Cardiac muscle cell (in vitro differentiated cells and primary cell): ENCODE results near the gene TMED3. TPM values are rescaled to one million over a fixed set of nuclear protein-coding genes. Genes with fewer than 3 reads are reported as not detected.

Source experiments
- DNase-seq, 2 donors: peaks; one replicate each; pipeline versions ENCODE4 v3.0.0 to v3.0.0-alpha.2; 2010 to 2017; ENCODE audit warnings: low read depth in 1 of 2, low spot score in 1 of 2
- H3K27ac ChIP-seq: fragments of 200-600 bp; sonication (generic); 2 replicates; pipeline ENCODE4 v1.5.1; 2016
- H3K27me3 ChIP-seq: fragments of 200-600 bp; sonication (generic); 2 replicates; pipeline ENCODE4 v1.6.0; 2016; ENCODE audit warnings: control low read depth
- H3K36me3 ChIP-seq: fragments of 200-600 bp; sonication (generic); 2 replicates; pipeline ENCODE4 v1.5.1; 2016; ENCODE audit warnings: control low read depth
- H3K4me1 ChIP-seq: fragments of 200-600 bp; sonication (generic); 2 replicates; pipeline ENCODE4 v1.8.1; 2017; ENCODE audit warnings: low read depth, mild to moderate bottlenecking, mixed run types
- H3K4me3 ChIP-seq: fragments of 200-600 bp; sonication (generic); 2 replicates; pipeline ENCODE4 v1.5.1; 2016; ENCODE audit warnings: mild to moderate bottlenecking
- H3K9me3 ChIP-seq: fragments of 200-600 bp; sonication (generic); 2 replicates; pipeline ENCODE4 v1.5.1; 2017; ENCODE audit warnings: low read depth, mild to moderate bottlenecking, control low read depth
- polyA plus RNA-seq: library from polyadenylated mRNA; unstranded; fragments of >200 nt; fragmentation: Nextera tagmentation; extraction: Ambion mirVana; gene quantifications from 2 replicates; pipeline ENCODE4 v1.2.1, GENCODE V29; 2016
- total RNA-seq: library from RNA; depleted of rRNA; stranded (reverse); fragments of >200 nt; gene quantifications from 2 replicates; pipeline ENCODE4 v1.2.3, GENCODE V29; 2016
- TF ChIP-seq, protein P1 (sequence below): IDR thresholded peaks from 2 replicates; pipeline ENCODE4 v1.5.1; 2012; ENCODE audit warnings: low read depth, mild to moderate bottlenecking, low read length

Gene TMED3
- total and polyA plus RNA-seq, 2 experiments from 2014 or later: 74.3 to 74.6 TPM

DNA sequence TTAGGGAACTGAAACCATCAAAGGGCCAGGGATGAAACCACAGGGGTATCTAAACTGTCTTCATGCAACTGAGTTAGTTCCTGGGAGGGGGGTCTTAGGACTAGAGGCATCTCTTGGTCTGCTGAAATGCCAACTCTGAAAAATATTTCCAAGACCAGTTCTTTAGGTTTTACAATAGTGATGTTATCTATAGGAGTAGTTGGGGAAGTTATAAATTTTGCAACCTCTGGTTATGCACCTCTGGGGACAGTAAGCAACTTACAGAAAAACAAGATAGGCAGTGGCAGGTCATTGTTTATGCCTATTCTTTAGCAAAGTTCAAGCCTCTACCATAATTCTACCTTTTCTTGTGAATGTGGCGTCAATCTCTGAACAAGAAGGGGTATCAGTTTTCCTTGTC is 60.7 kb downstream of the TMED3 start:
- Histone ChIP-seq H3K9me3 (no peaks in the 10 kb centered on the region), H3K4me3 (no peak overlapping the region)
- TF ChIP-seq, protein P1, sequence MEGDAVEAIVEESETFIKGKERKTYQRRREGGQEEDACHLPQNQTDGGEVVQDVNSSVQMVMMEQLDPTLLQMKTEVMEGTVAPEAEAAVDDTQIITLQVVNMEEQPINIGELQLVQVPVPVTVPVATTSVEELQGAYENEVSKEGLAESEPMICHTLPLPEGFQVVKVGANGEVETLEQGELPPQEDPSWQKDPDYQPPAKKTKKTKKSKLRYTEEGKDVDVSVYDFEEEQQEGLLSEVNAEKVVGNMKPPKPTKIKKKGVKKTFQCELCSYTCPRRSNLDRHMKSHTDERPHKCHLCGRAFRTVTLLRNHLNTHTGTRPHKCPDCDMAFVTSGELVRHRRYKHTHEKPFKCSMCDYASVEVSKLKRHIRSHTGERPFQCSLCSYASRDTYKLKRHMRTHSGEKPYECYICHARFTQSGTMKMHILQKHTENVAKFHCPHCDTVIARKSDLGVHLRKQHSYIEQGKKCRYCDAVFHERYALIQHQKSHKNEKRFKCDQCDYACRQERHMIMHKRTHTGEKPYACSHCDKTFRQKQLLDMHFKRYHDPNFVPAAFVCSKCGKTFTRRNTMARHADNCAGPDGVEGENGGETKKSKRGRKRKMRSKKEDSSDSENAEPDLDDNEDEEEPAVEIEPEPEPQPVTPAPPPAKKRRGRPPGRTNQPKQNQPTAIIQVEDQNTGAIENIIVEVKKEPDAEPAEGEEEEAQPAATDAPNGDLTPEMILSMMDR: no peak

DNA sequence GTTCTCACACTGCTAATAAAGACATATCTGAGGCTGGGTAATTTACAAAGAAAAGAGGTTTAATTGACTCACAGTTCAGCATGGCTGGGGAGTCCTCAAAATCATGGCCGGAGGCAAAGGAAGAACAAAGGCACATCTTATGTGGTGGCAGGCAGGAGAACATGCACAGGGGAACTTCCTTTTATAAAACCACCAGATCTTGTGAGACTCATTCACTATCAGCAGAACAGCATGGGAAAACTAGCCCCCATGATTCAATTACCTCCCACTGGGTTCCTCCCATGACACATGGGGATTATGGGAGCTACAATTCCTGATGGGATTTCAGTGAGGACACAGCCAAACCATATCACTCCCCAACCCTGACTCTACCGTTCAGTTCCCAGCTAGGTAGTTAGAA is 61.5 kb downstream of the TMED3 start:
- H3K4me1 ChIP-seq: peaks cover 13% of the 10 kb centered on the region
- TF ChIP-seq, protein P1: no peak
- H3K27me3 ChIP-seq: no peaks in the 10 kb centered on the region
- H3K36me3 ChIP-seq: no peaks in the 10 kb centered on the region
- no peak overlapping the region for H3K4me3 ChIP-seq
- no peak for DNase-seq
- H3K27ac ChIP-seq: no peak overlapping the region
- no peaks in the 10 kb centered on the region for H3K9me3 ChIP-seq

More for the DNA sequence above, 60.7 kb downstream of the TMED3 start:
- Histone ChIP-seq H3K36me3 (no peaks in the 10 kb centered on the region), H3K4me1 (peaks cover 13% of the 10 kb centered on the region), H3K27me3 (no peaks in the 10 kb centered on the region), H3K27ac (no peak overlapping the region)
- DNase-seq: no peak

Other genes with a start within 250 kb of the TMED3 start
- 0.06 TPM in 1 of 2 replicates, not detected in the other for gene RASGRF1, start 220.3 kb upstream of the TMED3 start, total RNA-seq
- gene RASGRF1, start 220.3 kb upstream of the TMED3 start, polyA plus RNA-seq: not detected in 2 replicates
- gene ANKRD34C, start 28.4 kb upstream of the TMED3 start, total RNA-seq: not detected in 2 replicates
- not detected in 2 replicates for gene ANKRD34C, start 28.4 kb upstream of the TMED3 start, polyA plus RNA-seq
- 3.3 and 3.8 TPM in 2 replicates for gene MINAR1, start 121.2 kb downstream of the TMED3 start, total RNA-seq
- 0.26 and 0.36 TPM in 2 replicates for gene MINAR1, start 121.2 kb downstream of the TMED3 start, polyA plus RNA-seq